Myocyte (in vitro differentiated cells): ENCODE data around the gene DNAJC1. TPM values are rescaled to one million over a fixed set of nuclear protein-coding genes. Genes with fewer than 3 reads are reported as not detected.
"Not testable (repeated sequence)": the region's sequence is repeated elsewhere in the genome, so short reads cannot be mapped to it uniquely, and the experiment has no call there.

Experiments
- DNase-seq: peaks from one replicate; pipeline ENCODE4 v3.0.0-alpha.2; 2012; ENCODE audit warnings: low read depth
- total RNA-seq: library from RNA; depleted of rRNA; stranded (reverse); fragments of >200 nt; gene quantifications from 2 replicates; pipeline ENCODE4 v1.2.3, GENCODE V29; 2014

The DNAJC1 gene
- total RNA-seq, 1 donor from 2014 or later = 22.6 TPM

GRCh38 chr10:21907436-21907835 lies 96.1 kb downstream of the DNAJC1 start:
- DNase-seq = no peak

- no peak for DNase-seq
Observed at GRCh38 chr10:21904930-21905329, 98.6 kb downstream of the DNAJC1 start.

GRCh38 chr10:21899736-21900135 lies 103.8 kb downstream of the DNAJC1 start:
- no peak for DNase-seq

- no peak for DNase-seq
Observed at GRCh38 chr10:21895932-21896331, 107.6 kb downstream of the DNAJC1 start.

- DNase-seq = no peak
Observed at GRCh38 chr10:21894648-21895342, 108.7 kb downstream of the DNAJC1 start.

- DNase-seq = no peak
Observed at GRCh38 chr10:21891439-21891838, 112.1 kb downstream of the DNAJC1 start.

GRCh38 chr10:21889477-21890275 lies 113.9 kb downstream of the DNAJC1 start:
- DNase-seq = no peak

- DNase-seq = peak; percentile 43
Observed at GRCh38 chr10:21888959-21889358, 114.6 kb downstream of the DNAJC1 start.

- no peak for DNase-seq
Observed at GRCh38 chr10:21885940-21886339, 117.6 kb downstream of the DNAJC1 start.

- DNase-seq = no peak
Observed at GRCh38 chr10:21873198-21873597, 130.3 kb downstream of the DNAJC1 start.

- DNase-seq = not testable (repeated sequence)
Observed at GRCh38 chr10:21872771-21873170, 130.8 kb downstream of the DNAJC1 start.

- no peak for DNase-seq
Observed at GRCh38 chr10:21870849-21871248, 132.7 kb downstream of the DNAJC1 start.

GRCh38 chr10:21869087-21869486 lies 134.4 kb downstream of the DNAJC1 start:
- DNase-seq = not testable (repeated sequence)

- peak; percentile 4 for DNase-seq
Observed at GRCh38 chr10:21860718-21861117, 142.8 kb downstream of the DNAJC1 start.

GRCh38 chr10:21858455-21858854 lies 145.1 kb downstream of the DNAJC1 start:
- no peak for DNase-seq

GRCh38 chr10:21849607-21850006 lies 153.9 kb downstream of the DNAJC1 start:
- peak; percentile 6 for DNase-seq

- no peak for DNase-seq
Observed at GRCh38 chr10:21843645-21844044, 159.9 kb downstream of the DNAJC1 start.

- DNase-seq = not testable (repeated sequence)
Observed at GRCh38 chr10:21841273-21841672, 162.3 kb downstream of the DNAJC1 start.

GRCh38 chr10:21837487-21837886 lies 166.0 kb downstream of the DNAJC1 start:
- DNase-seq = not testable (repeated sequence)

GRCh38 chr10:21834574-21834973 lies 169.0 kb downstream of the DNAJC1 start:
- DNase-seq = not testable (repeated sequence)

GRCh38 chr10:21832821-21833130 lies 170.8 kb downstream of the DNAJC1 start:
- no peak for DNase-seq

- no peak for DNase-seq
Observed at GRCh38 chr10:21831986-21832820, 171.3 kb downstream of the DNAJC1 start.
